H1 (cell line): ENCODE results near the gene CFHR1. TPM values are rescaled to one million over a fixed set of nuclear protein-coding genes. Genes with fewer than 3 reads are reported as not detected.

Source experiments
- CTCF ChIA-PET: fragments of 300-600 bp; sonication (Branson Sonifier 250); formaldehyde crosslinking; loops from one replicate; lab custom pipeline; 2021; ENCODE audit not compliant: partially characterized antibody; lab: Charles Lee
- POLR2A ChIA-PET: fragments of 300-600 bp; sonication (Branson Sonifier 250); formaldehyde crosslinking; loops from one replicate; lab custom pipeline; 2021; ENCODE audit warnings: inconsistent platforms; ENCODE audit not compliant: partially characterized antibody; lab: Charles Lee
- DNase-seq, 2 experiments: peaks; one replicate each; pipeline versions ENCODE4 v3.0.0 to v3.0.0-alpha.2; 2010 to 2022; ENCODE audit warnings: low spot score in 2 of 2, low read depth in 1 of 2, mixed read lengths in 1 of 2
- FAIRE-seq: peaks from 2 replicates; lab custom pipeline; 2011; peaks lifted over from hg19 to GRCh38; lab: Jason Lieb, UNC
- H2AFZ ChIP-seq: 2 replicates; pipeline ENCODE4 v1.8.1; 2012; ENCODE audit warnings: low read length, inconsistent platforms
- H2AK5ac ChIP-seq: 2 replicates; pipeline ENCODE4 v1.6.1; 2013; ENCODE audit warnings: low read depth, low read length
- H2BK120ac ChIP-seq: replicated peaks from 2 replicates; pipeline ENCODE3; 2013; ENCODE audit warnings: low read depth, low read length, inconsistent platforms
- H2BK12ac ChIP-seq: 2 replicates; pipeline ENCODE4 v1.6.1; 2013; ENCODE audit warnings: low read depth, low read length
- H2BK15ac ChIP-seq: 2 replicates; pipeline ENCODE4 v1.6.1; 2013; ENCODE audit warnings: low read length
- H2BK20ac ChIP-seq: 2 replicates; pipeline ENCODE4 v1.6.1; 2013; ENCODE audit warnings: low read length
- H2BK5ac ChIP-seq: 2 replicates; pipeline ENCODE4 v1.6.1; 2013; ENCODE audit warnings: low read depth, low read length
- H3K14ac ChIP-seq: 2 replicates; pipeline ENCODE4 v1.6.1; 2013; ENCODE audit warnings: inconsistent platforms; ENCODE audit not compliant: insufficient read length
- H3K18ac ChIP-seq: 2 replicates; pipeline ENCODE4 v1.6.1; 2013; ENCODE audit warnings: low read length; ENCODE audit errors: extremely low read depth
- H3K23ac ChIP-seq: 2 replicates; pipeline ENCODE4 v1.6.1; 2013; ENCODE audit warnings: inconsistent platforms; ENCODE audit not compliant: insufficient read length
- H3K23me2 ChIP-seq: 2 replicates; pipeline ENCODE4 v1.6.1; 2013; ENCODE audit warnings: low read depth, low read length
- H3K27ac ChIP-seq: 2 replicates; pipeline ENCODE4 v1.6.1; 2011; ENCODE audit warnings: low read depth, low read length, inconsistent platforms
- H3K27me3 ChIP-seq, 4 experiments: replicated peaks in 1 of 4; 1 replicate in 1 of 4; 2 replicates in 3 of 4; pipeline versions ENCODE4 v1.6.1 to v1.8.1; 2011 to 2013; ENCODE audit warnings: low read length in 3 of 4, mild to moderate bottlenecking in 3 of 4, inconsistent platforms in 2 of 4, mixed read lengths in 2 of 4, moderate library complexity in 1 of 4; ENCODE audit not compliant: control insufficient read depth in 3 of 4, insufficient read depth in 3 of 4; ENCODE audit errors: extremely low read depth in 1 of 4
- H3K36me3 ChIP-seq, 4 experiments: 2 replicates each; pipeline versions ENCODE4 v1.6.1 to v1.8.1; 2011 to 2013; ENCODE audit warnings: mild to moderate bottlenecking in 4 of 4, low read length in 3 of 4, moderate library complexity in 2 of 4, control low read depth in 1 of 4, inconsistent platforms in 1 of 4; ENCODE audit not compliant: insufficient read depth in 4 of 4, control insufficient read depth in 2 of 4
- H3K4ac ChIP-seq: replicated peaks from 2 replicates; pipeline ENCODE3; 2013; ENCODE audit warnings: low read length, low read depth, mixed read lengths, inconsistent platforms; ENCODE audit not compliant: insufficient read length
- H3K4me1 ChIP-seq, 4 experiments: replicated peaks in 1 of 4; 1 replicate in 1 of 4; 2 replicates in 3 of 4; pipeline versions ENCODE4 v1.6.1 to v1.8.1; 2011 to 2013; ENCODE audit warnings: low read length in 3 of 4, inconsistent platforms in 2 of 4, mixed read lengths in 1 of 4; ENCODE audit not compliant: insufficient read depth in 4 of 4, control insufficient read depth in 3 of 4
- H3K4me2 ChIP-seq, 2 experiments: 2 replicates each; pipeline versions ENCODE4 v1.6.1 to v1.8.1; 2011 to 2013; ENCODE audit warnings: low read depth in 2 of 2, low read length in 2 of 2, control low read depth in 1 of 2, inconsistent platforms in 1 of 2, mild to moderate bottlenecking in 1 of 2; ENCODE audit not compliant: insufficient read depth in 1 of 2
- H3K4me3 ChIP-seq, 4 experiments: fragments of 200-600, 300-600 bp in 1 of 4; sonication (generic), shearing (Covaris generic), sonication (Bioruptor Twin) in 1 of 4; 2 replicates each; pipeline versions ENCODE4 v1.5.1 to v1.8.1; 2011 to 2016; ENCODE audit warnings: low read length in 4 of 4, low read depth in 3 of 4, control low read depth in 2 of 4, inconsistent platforms in 2 of 4, mild to moderate bottlenecking in 2 of 4, mixed read lengths in 1 of 4, moderate library complexity in 1 of 4; ENCODE audit not compliant: insufficient read depth in 2 of 4; ENCODE audit errors: extremely low read depth in 1 of 4
- H3K56ac ChIP-seq: replicated peaks from 2 replicates; pipeline ENCODE3; 2013; ENCODE audit warnings: low read depth, mild to moderate bottlenecking, mixed read lengths, low read length, inconsistent platforms; ENCODE audit not compliant: insufficient read length
- H3K79me1 ChIP-seq: 2 replicates; pipeline ENCODE4 v1.6.1; 2013; ENCODE audit warnings: low read depth, low read length, control low read depth
- H3K79me2 ChIP-seq, 2 experiments: 2 replicates each; pipeline versions ENCODE4 v1.6.1 to v1.8.1; 2012 to 2013; ENCODE audit warnings: low read length in 2 of 2, mild to moderate bottlenecking in 2 of 2, inconsistent platforms in 1 of 2; ENCODE audit not compliant: insufficient read depth in 2 of 2, control insufficient read depth in 1 of 2
- H3K9ac ChIP-seq, 4 experiments: replicated peaks in 1 of 4; 1 replicate in 1 of 4; 2 replicates in 3 of 4; pipeline versions ENCODE4 v1.6.1 to v1.8.1; 2011 to 2013; ENCODE audit warnings: low read depth in 3 of 4, low read length in 3 of 4, control low read depth in 2 of 4, mild to moderate bottlenecking in 2 of 4, moderate library complexity in 2 of 4, inconsistent platforms in 1 of 4; ENCODE audit errors: extremely low read depth in 1 of 4
- H3K9me3 ChIP-seq, 2 experiments: 2 replicates each; pipeline versions ENCODE4 v1.6.1 to v1.8.1; 2012 to 2013; ENCODE audit warnings: mild to moderate bottlenecking in 2 of 2, moderate library complexity in 2 of 2, control low read depth in 1 of 2, inconsistent platforms in 1 of 2, low read depth in 1 of 2, low read length in 1 of 2, mixed read lengths in 1 of 2; ENCODE audit not compliant: insufficient read depth in 2 of 2
- H4K20me1 ChIP-seq, 2 experiments: replicated peaks in 1 of 2; 2 replicates each; pipeline versions ENCODE3 to v1.8.1; 2011 to 2013; ENCODE audit warnings: inconsistent platforms in 2 of 2, low read length in 2 of 2, mild to moderate bottlenecking in 1 of 2; ENCODE audit not compliant: insufficient read depth in 2 of 2, control insufficient read depth in 1 of 2
- H4K5ac ChIP-seq: 2 replicates; pipeline ENCODE4 v1.6.1; 2013; ENCODE audit warnings: low read length, low read depth, mixed read lengths, inconsistent platforms; ENCODE audit not compliant: insufficient read length
- H4K8ac ChIP-seq: 2 replicates; pipeline ENCODE4 v1.8.0; 2013; ENCODE audit warnings: mild to moderate bottlenecking, moderate library complexity, low read length, inconsistent platforms; ENCODE audit not compliant: insufficient read depth; ENCODE audit errors: extremely low read depth
- H4K91ac ChIP-seq: replicated peaks from 2 replicates; pipeline ENCODE3; 2013; ENCODE audit warnings: low read length, mixed read lengths, inconsistent platforms; ENCODE audit not compliant: insufficient read length
- BRCA1 ChIP-seq: IDR thresholded peaks from 2 replicates; pipeline ENCODE4 v1.6.1; 2012; ENCODE audit warnings: low read depth, low read length, improper control_type of control experiment
- CREB1 ChIP-seq: IDR thresholded peaks from 2 replicates; pipeline ENCODE4 v1.6.1; 2012; ENCODE audit warnings: inconsistent platforms
- FOSL1 ChIP-seq: IDR thresholded peaks from 2 replicates; pipeline ENCODE4 v1.6.1; 2011; ENCODE audit warnings: mild to moderate bottlenecking, low read depth, low read length, moderate library complexity; ENCODE audit not compliant: insufficient read depth
- SUZ12 ChIP-seq: fragments of 200-600 bp; sonication (generic); IDR thresholded peaks from 2 replicates; pipeline ENCODE4 v1.6.1; 2012; ENCODE audit warnings: mild to moderate bottlenecking, inconsistent platforms, low read length, moderate library complexity, mixed read lengths
- ZNF274 ChIP-seq: IDR thresholded peaks from 2 replicates; pipeline ENCODE4 v1.7.0; 2012; ENCODE audit warnings: low read length, borderline replicate concordance; ENCODE audit errors: extremely low read depth
- WGBS, 2 experiments: shearing (Covaris generic) in 1 of 2; methylation state at CpG; one replicate each; pipeline versions ENCODE4 v1.1.6 to v1.1.7; 2013 to 2015; ENCODE audit warnings: low lambda C conversion rate in 2 of 2, mixed read lengths in 2 of 2, inconsistent platforms in 1 of 2, low coverage in 1 of 2, missing lambda C conversion rate in 1 of 2; ENCODE audit not compliant: insufficient replicate concordance in 2 of 2, insufficient coverage in 1 of 2, insufficient read length in 1 of 2; ENCODE audit errors: extremely low coverage in 1 of 2, missing lambda C conversion rate in 1 of 2; 5-methylcytosine and 5-hydroxymethylcytosine counted together
- polyA plus RNA-seq, 7 experiments: library from polyadenylated mRNA; depleted of rRNA in 3 of 7; stranded (reverse) in 5 of 7; unstranded in 2 of 7; fragments of >200 nt in 5 of 7; fragments of 200-250 nt in 2 of 7; gene quantifications; 1 replicate in 5 of 7; 2 replicates in 1 of 7; 4 replicates in 1 of 7; pipeline versions ENCODE4 v1.2.1 to v1.2.3, GENCODE V29; 2011 to 2013; ENCODE audit warnings: missing spikeins in 2 of 7, mixed read lengths in 2 of 7
- total RNA-seq: library from RNA; stranded (reverse); fragmentation: NEBNext Ultra II Directional; extraction: Animal tissue kit (Norgen Biotek cat#: 25700); gene quantifications from 2 replicates; pipeline ENCODE4 v1.2.1, GENCODE V29; 2021

Gene CFHR1
- total and polyA plus RNA-seq, 2 of the 8 experiments (the other 6 are each of a cell fraction or from before 2014, with no cell fraction given): not detected

- Histone ChIP-seq H3K14ac (no peak overlapping the region), H3K79me1 (no peaks in the 10 kb centered on the region), H4K5ac (no peak overlapping the region), H2AFZ (no peak overlapping the region), H3K27me3 (no peaks in the 10 kb centered on the region), H2AK5ac (no peak overlapping the region), H4K8ac (no peak overlapping the region), H2BK5ac (no peak overlapping the region), H2BK120ac (no peak overlapping the region), H3K27ac (no peak overlapping the region), H3K4me3 (no peak overlapping the region), H3K36me3 (no peaks in the 10 kb centered on the region), H3K4me1 (no peaks in the 10 kb centered on the region), H3K9me3 (no peaks in the 10 kb centered on the region), H3K23ac (no peak overlapping the region), H4K91ac (no peak overlapping the region), H3K18ac (no peak overlapping the region), H3K23me2 (no peaks in the 10 kb centered on the region), H2BK15ac (no peak overlapping the region), H3K4ac (no peak overlapping the region), H3K9ac (no peak overlapping the region), H3K56ac (no peak overlapping the region), H2BK20ac (no peak overlapping the region), H3K4me2 (no peak overlapping the region), H2BK12ac (no peak overlapping the region), H4K20me1 (no peaks in the 10 kb centered on the region), H3K79me2 (no peaks in the 10 kb centered on the region)
- 100% methylated on average over 13 of the region's 13 CpGs; no CpG with 5 or more reads in 1 of the 2 experiments for WGBS, 2 experiments
- FAIRE-seq (no peak), DNase-seq (no peak)
- ChIA-PET CTCF (interaction anchor here (0.6 kb wide), 1 partner anchor 404 kb away, joined by 3 read pairs; no protein-coding TSS in a partner anchor), POLR2A (no interaction called here)
- TF ChIP-seq BRCA1 (no peak), SUZ12 (no peak), ZNF274 (no peak), FOSL1 (no peak), CREB1 (no peak)
These were observed 41.9 kb upstream of the CFHR1 start for GRCh38 chr1:196777603-196778002.
